ENCODE measurements around the gene DLX1.
"Not testable (repeated sequence)": the region's sequence is repeated elsewhere in the genome, so short reads cannot be mapped to it uniquely, and the experiment has no call there.

Gene DLX1

DNA sequence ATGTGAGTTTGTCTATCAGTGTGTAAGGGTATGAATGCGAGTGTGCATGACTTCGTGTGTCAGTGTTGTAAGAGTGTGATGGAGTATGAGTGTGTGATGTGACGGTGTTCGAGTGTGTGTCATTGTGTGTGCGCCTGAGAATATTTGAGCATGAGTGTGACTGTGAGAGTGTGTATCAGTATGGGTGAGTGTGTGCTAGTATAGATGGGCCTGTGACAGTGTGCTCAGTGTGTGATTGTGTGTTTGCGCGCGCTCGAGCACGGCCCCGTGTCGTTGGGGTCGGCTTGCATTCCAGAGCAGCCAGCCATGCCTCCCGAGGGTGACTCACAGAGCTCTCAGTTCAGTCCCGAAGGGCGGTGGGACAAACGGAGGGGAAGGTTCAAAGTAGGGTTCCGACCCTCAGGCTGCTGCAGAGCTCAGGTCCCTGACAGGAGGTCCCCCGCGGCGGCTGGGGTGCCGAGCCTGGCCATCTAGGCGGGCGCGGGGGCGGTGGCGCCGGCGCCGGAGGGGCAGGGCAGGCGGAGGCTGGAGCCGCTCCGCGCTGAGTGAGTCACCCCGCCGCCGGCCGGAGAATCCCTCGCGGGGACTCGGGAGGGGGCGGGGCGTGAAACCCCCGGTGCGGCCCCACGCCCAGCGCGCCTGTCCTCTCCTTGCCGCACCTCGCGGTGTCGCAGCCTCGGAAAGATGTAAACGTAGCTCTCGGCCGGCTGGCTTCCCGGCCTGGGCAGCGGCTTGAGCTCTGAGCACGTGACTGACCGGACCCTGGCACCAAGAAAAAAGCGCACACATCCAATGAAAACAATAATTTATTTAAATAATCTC is 13.6 kb downstream of the DLX1 start:
- no peak for DNase-seq (ENCODE audit: low read depth)

DNA sequence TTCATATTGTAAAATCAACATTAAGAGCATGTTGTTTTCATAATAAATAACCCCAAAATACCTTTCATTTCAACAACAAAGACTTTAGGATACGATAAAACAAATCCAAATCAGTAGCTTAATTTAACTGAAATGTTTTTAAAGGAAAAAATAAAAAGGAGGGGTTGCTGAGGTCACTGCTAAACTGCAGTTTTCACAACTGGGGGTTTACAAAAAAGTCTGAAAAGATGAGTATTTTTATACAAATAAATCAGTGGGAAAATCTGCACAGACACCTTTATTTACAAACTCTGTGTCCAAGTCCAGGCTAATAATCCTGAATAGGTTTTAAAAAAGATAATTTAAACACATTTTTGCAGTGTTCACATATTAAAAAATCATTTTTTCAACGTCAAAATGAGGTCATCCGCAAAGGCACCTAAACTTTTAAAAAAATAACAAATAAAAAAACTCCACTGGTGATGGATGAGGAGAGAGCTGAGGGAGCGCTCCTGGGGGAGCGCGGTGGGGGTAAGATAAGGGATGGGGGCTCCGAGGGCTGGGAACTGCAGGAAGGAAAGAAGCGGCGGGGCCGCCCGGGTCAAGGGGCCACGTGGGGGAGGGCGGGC is 14.3 kb downstream of the DLX1 start:
- DNase-seq (ENCODE audit: low read depth): no peak

GRCh38 chr2:172100080-172100934 is 15.0 kb downstream of the DLX1 start:
- DNase-seq (ENCODE audit: low read depth): no peak

GRCh38 chr2:172100935-172101820 is 15.9 kb downstream of the DLX1 start:
- DNase-seq (ENCODE audit: low read depth): no peak

DNA sequence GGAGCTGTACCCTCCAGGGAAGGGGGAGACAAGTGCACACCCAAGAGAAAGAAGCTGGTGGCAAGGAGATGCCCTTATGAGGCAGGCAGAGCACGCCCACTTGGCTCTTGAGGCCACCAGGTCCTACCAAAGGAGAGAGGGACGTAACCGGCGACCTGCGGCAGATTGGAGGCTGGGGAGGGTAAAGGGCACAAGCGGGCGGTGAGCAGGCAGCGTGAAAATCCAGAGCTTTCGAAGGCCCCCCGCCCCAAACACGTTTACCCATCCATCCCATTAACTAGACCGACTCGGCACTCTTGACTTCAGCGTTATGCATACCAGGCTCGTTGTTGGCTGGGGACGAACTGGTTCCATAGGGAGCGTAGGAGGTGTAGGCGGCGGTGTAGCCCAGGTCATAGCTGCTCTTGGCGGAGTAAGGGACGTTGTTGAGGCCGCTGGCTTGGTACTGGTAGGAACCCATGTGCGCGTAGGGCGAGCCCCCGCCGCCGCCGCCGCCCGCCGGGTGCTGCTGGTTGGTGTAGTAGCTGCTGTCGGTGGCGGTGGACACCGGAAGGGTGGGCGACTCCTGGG is 16.6 kb downstream of the DLX1 start:
- no peak for DNase-seq (ENCODE audit: low read depth)

DNA sequence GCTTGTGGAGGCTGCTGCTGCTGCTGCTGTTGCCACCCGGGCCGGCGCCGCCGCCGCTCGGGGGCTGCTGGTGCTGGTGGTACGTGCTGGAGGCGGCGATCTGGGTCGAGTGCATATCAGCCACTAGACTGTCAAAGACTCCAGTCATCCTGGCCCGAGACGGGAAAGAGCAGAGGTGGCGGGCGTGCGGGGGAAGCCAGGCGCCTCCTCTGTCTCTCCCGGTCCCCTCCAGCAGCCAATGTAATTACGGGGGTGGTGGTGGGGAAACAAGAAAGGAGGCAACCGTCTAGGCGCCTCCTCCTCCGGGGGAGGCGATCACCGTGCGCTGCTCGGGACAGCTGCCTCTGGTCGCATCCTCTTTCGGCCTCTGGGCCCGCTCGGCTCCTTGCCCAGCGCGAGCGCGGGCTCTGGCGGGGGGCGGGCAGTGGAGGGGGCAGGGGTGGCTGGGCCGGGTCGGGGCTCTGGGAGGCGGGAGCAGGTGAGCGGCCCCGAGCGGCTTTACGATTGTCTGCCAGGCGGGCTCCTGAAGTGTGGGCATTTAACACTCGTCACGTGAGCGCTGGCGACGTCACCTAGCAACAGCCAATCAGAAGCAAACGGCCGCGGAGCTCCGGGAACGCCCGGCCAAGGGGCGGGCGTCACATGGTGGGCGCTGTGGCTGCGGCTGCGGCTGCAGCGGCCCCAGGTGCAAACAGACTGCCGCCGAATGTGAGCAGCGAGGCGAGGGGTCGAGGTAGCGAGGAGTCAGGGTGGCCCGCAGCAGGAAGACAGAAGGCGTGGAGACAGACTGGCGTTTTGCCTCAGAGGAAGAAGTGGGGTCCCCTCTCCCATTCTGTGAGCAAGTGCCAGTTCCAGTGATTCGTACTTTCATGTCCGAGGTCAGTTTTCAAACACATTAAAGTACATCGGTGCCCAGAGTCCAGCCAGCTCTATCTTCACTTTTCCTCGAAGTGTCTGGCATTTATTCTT is 17.4 kb downstream of the DLX1 start, which contains the start of gene DLX2:
Gene DLX2 (minus strand): TSS at position 510 of the 969 bp plus-strand sequence. CDS start 362 bp downstream, at position 148.
- peak; percentile 45 for DNase-seq (ENCODE audit: low read depth)

- DNase-seq (ENCODE audit: low read depth): peak; percentile 43
Measured at GRCh38 chr2:172103471-172104272, 18.4 kb downstream of the DLX1 start.

DNA sequence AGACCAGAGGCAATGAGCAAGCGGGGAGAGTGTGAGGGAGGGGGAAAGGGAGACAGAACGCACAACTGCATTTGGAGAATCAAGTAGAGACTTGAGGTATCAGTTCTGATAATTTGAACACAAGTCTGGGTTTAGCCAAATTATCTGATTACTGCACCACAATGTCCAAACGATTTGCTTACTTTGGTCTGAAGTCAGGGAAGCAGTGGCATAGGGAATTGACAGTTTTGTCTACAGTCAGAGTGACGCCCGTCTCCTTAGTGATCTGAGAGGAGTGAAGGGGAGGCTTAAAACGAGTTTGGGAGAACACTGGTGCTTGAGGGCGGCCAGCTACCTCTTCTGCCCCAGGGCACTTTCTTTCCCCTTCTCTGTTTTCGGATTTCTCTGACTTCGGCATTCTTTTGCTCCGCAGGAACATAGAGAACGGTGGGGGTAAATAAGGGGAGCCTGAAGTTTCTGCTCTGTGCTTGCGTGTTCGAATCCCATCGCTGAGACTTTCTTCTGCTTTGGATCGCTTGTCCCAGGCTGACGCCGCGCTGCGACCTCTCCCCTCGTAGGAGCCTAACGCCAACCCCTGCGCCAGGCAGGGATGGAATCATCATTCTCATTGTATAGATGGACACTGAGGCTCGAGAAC is 20.3 kb downstream of the DLX1 start:
- DNase-seq (ENCODE audit: low read depth): no peak

GRCh38 chr2:172106108-172106961 is 21.0 kb downstream of the DLX1 start:
- DNase-seq (ENCODE audit: low read depth): no peak

DNA sequence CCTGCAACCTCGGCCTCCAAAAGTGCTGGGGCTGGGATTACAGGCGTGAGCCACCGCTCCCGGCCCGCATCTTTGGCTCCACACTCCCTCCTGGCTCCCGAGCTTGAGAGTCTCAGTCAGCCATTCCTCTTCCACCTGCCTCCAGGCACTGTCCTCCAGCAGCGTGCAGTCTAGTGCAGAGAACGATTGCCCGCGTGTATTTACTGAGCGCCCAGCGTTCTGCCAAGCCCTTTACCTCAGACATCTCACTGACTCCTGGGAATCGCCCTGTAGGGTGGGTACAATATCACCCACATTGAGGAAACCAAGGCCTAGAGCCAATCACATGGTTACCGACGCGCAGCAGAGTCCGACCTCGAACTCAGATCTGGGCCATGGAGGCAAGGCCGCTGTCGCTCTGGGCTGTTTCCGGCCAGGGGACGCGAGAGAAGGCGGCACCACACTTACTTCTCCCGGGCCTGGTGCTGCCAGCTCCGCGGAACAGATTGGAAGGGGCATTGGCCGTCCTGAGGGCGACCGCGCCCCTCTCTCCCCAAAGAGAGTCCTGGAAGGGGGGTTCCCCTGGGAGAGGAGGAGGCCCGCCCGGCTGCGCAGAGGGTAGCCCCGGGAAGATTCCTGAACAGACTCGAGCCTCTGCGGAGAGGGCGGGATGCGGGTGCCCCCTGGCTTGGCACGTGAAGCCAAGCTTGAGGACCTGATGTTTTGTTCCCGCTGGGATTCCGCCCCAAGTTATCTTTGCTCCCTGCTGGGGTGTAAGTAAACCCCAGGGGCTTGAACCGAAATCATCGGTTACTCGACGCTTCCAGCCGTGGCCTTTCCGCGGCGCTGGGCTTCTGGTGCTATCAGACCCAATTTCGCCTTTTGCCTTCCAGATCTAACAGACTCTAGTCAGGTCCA is 22.6 kb downstream of the DLX1 start:
- no peak for DNase-seq (ENCODE audit: low read depth)

GRCh38 chr2:172108587-172108930 is 23.3 kb downstream of the DLX1 start:
- no peak for DNase-seq (ENCODE audit: low read depth)

DNA sequence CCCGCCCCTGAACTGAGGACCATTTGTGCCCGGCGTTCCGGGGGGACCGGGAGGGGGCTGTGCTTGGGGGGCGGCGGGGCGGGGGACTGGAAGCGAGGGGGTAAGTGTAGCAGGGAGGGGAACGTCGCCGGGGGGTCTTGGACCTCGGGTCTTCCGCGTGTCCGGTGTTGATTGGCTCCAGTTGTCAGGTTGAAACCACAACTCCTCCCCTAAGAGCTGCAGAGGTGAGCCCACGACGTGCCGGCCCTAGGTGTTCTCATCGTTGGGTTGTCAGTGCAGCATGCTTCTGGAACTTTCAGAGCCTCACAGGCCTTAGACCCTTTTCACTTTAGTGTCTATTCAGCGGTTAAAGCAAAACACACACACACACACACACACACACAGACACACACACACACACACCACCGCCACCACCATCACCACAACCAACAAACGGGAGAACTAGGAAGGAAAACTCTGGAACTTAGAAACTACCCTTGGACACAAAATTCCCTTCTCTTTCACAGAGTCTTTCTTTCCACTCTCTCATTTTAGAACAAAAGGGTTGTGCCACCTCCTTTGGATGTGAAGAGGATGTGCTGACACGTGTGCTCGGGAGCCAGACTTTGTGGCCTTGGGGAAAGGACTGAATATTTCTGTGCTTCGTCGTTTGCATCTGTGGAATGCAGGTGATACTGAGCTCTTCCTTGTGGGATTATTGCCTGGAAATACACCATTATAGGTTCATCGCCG is 24.1 kb downstream of the DLX1 start:
- no peak for DNase-seq (ENCODE audit: low read depth)

- no peak for DNase-seq (ENCODE audit: low read depth)
Measured at GRCh38 chr2:172109988-172110811, 24.9 kb downstream of the DLX1 start.

GRCh38 chr2:172113617-172114016 is 28.3 kb downstream of the DLX1 start:
- no peak for DNase-seq (ENCODE audit: low read depth)

DNA sequence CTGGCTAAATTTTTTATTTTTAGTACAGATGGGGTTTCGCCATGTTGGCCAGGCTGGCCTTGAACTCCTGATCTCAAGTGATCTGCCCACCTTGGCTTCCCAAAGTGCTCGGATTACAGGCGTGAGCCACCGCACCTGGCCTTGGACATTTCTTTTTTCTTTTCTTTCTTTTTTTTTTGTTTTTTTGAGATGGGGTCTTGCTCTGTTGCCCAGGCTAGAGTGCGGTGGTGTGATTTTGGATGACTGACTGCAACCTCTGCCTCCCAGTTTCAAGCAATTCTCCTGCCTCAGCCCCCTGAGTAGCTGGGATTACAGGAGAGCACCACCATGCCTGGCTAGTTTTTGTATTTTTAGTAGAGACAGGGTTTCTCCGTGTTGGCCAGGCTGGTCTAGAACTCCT is 28.9 kb downstream of the DLX1 start:
- not testable (repeated sequence) for DNase-seq (ENCODE audit: low read depth)
